HFF-Myc (cell line): ENCODE data around the gene AGAP1.

Source experiments
- DNase-seq: peaks from one replicate; pipeline ENCODE4 v3.0.0-alpha.2; 2011; ENCODE audit warnings: low read depth; ENCODE audit errors: extremely low read depth
- H3K4me3 ChIP-seq: replicated peaks from 2 replicates; pipeline ENCODE4 v1.5.1; 2011; ENCODE audit warnings: low read depth, mild to moderate bottlenecking, control low read depth, low read length
- CTCF ChIP-seq: IDR thresholded peaks from 2 replicates; pipeline ENCODE4 v1.5.1; 2012; ENCODE audit warnings: mild to moderate bottlenecking, low read depth, low read length, control low read depth; ENCODE audit errors: missing control alignments

Gene AGAP1

DNA sequence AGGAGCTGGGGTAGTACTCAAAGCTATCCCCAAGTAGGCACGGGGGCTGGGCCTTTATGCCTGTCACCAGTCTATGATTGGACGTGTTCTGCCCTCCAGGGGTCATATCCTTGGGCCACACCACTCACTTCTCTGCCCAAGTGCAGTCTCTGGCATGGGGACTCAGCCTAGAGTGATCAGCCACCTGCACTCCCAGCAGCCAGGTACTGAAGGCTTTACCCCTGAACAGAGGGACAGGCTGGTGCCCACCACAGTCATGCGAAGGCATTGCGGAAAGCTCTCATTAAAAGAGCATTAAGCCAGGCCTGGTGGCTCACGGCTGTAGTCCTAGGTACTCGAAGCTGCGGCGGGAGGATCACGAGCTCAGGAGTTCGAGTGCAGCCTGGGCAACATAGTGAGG is 199.4 kb downstream of the AGAP1 start:
- no peak overlapping the region for H3K4me3 ChIP-seq
- no peak for DNase-seq
- no peak for TF ChIP-seq CTCF

- no peak for TF ChIP-seq CTCF
- H3K4me3 ChIP-seq, result no peak overlapping the region
- DNase-seq, result no peak
Measured at GRCh38 chr2:235694721-235695601, 201.1 kb downstream of the AGAP1 start.

GRCh38 chr2:235695602-235695895 is 201.7 kb downstream of the AGAP1 start:
- DNase-seq, result no peak
- TF ChIP-seq CTCF, result no peak
- H3K4me3 ChIP-seq, result no peak overlapping the region

GRCh38 chr2:235697041-235697440 is 203.2 kb downstream of the AGAP1 start:
- no peak for TF ChIP-seq CTCF
- no peak overlapping the region for H3K4me3 ChIP-seq
- no peak for DNase-seq

DNA sequence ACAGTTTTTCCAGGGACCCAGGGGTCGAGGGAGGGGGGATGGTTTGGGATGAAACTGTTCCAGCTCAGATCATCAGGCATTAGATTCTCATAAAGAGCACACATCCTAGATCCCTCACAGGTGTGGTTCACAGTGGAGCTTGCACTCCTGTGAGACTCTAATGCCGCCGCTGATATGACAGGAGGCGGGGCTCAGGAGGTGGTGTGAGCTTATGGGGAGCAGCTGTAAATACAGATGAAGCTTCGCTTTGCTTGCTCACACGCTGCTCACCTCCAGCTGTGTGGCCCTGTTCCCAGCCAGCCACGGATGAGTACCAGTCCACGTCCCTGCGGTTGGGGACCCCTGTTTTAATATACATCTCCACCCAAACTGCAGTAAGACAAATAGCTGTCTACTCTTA is 204.2 kb downstream of the AGAP1 start:
- DNase-seq, result no peak
- TF ChIP-seq CTCF, result no peak
- no peak overlapping the region for H3K4me3 ChIP-seq

- TF ChIP-seq CTCF, result no peak
- no peak for DNase-seq
- no peak overlapping the region for H3K4me3 ChIP-seq
Measured at GRCh38 chr2:235698491-235698890, 204.6 kb downstream of the AGAP1 start.

GRCh38 chr2:235699576-235699975 is 205.7 kb downstream of the AGAP1 start:
- no peak overlapping the region for H3K4me3 ChIP-seq
- DNase-seq, result no peak
- no peak for TF ChIP-seq CTCF
